Thymus (tissue), 11 donors: Measurements from ENCODE around the gene ELP4. TPM values are rescaled to one million over a fixed set of nuclear protein-coding genes. Genes with fewer than 3 reads are reported as not detected.
"Not testable (repeated sequence)": the region's sequence is repeated elsewhere in the genome, so short reads cannot be mapped to it uniquely, and the experiment has no call there.

ENCODE experiments used
- DNase-seq, 9 donors: peaks; one replicate each; pipeline ENCODE4 v3.0.0-alpha.2; 2013; ENCODE audit warnings: low spot score in 9 of 9, low read depth in 6 of 9, missing footprints in 1 of 9
- H3K27ac ChIP-seq, 2 donors: one replicate each; pipeline ENCODE4 v1.5.1; 2013; ENCODE audit warnings: control low read depth in 1 of 2, low read depth in 1 of 2, low read length in 1 of 2, mild to moderate bottlenecking in 1 of 2, moderate library complexity in 1 of 2
- H3K27me3 ChIP-seq, 2 donors: one replicate each; pipeline ENCODE4 v1.5.1; 2013; ENCODE audit warnings: low read length in 1 of 2; ENCODE audit not compliant: control insufficient read depth in 2 of 2, insufficient read depth in 1 of 2
- H3K36me3 ChIP-seq, 2 donors: one replicate each; pipeline ENCODE4 v1.5.1; 2013; ENCODE audit warnings: low read length in 1 of 2, mild to moderate bottlenecking in 1 of 2, moderate library complexity in 1 of 2; ENCODE audit not compliant: control insufficient read depth in 2 of 2, insufficient read depth in 2 of 2
- H3K4me1 ChIP-seq, 2 donors: one replicate each; pipeline ENCODE4 v1.5.1; 2013; ENCODE audit warnings: low read length in 2 of 2; ENCODE audit not compliant: control insufficient read depth in 2 of 2, insufficient read depth in 2 of 2
- H3K4me3 ChIP-seq, 2 donors: one replicate each; pipeline ENCODE4 v1.5.1; 2013; ENCODE audit warnings: low read length in 2 of 2, control low read depth in 1 of 2, mild to moderate bottlenecking in 1 of 2
- H3K9me3 ChIP-seq, 2 donors: one replicate each; pipeline ENCODE4 v1.5.1; 2013; ENCODE audit warnings: low read length in 1 of 2, mild to moderate bottlenecking in 1 of 2; ENCODE audit not compliant: control insufficient read depth in 2 of 2, insufficient read depth in 1 of 2
- WGBS: extraction: QIAGEN DNeasy Blood & Tissue Kit; methylation state at CpG from one replicate; pipeline ENCODE4 v1.1.7; 2013; 5-methylcytosine and 5-hydroxymethylcytosine counted together
- polyA plus RNA-seq: library from polyadenylated mRNA; stranded (reverse); fragments of 200-250 nt; gene quantifications from one replicate; pipeline ENCODE4 v1.2.3, GENCODE V29; 2013
- total RNA-seq: library from RNA; stranded (reverse); fragments of 120-200 nt; gene quantifications from one replicate; pipeline ENCODE4 v1.2.4, GENCODE V29; 2013
- donor health status: healthy.

Gene ELP4
- total and polyA plus RNA-seq, 2 donors: 20.6 to 26.8 TPM

DNA sequence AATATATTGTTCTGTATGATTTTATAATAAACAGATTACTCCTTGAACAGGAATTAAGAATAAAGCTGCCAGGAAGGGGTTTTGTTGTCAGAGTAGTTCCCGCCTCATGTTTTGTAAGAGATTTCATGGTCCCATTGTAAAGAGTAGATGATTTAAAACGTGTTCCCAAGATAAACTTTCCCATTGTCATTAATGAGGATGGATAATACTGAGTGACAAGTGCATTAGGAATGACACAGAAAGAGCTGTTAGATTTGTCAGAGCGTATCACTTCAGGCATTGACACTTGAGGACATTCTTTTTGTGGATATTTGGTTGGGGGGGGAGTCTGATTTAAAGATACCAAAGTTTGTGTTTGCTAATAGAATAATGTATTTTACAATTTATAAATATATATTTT lies 154.6 kb downstream of the ELP4 start:
- DNase-seq: no peak
- H3K27ac ChIP-seq: no peak overlapping the region
- no peaks in the 10 kb centered on the region for H3K9me3 ChIP-seq
- H3K4me3 ChIP-seq: no peak overlapping the region
- 95% methylated on average over 3 of the region's 3 CpGs for WGBS
- no peaks in the 10 kb centered on the region for H3K36me3 ChIP-seq
- no peaks in the 10 kb centered on the region for H3K27me3 ChIP-seq
- H3K4me1 ChIP-seq: no peaks in the 10 kb centered on the region

DNA sequence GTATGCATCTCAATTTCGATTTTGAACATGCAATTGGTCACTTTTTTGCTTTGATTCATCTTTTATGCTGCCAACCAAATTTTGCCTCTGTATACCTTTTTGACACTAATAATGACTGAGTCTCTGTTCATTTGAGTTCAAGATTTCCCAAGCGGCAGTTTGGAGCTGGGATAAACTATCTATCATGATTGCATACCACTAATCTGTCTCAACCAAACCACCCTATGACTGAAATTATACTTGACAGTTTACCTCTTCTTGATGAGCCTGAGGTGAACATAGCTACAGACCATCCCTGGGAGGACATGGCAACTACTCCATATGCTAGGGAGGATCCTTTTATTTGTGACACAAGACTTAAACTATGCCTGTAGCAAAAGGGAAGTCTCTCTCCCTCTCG lies 155.4 kb downstream of the ELP4 start:
- no peak overlapping the region for H3K27ac ChIP-seq
- 98% methylated on average over 3 of the region's 3 CpGs for WGBS
- DNase-seq: no peak
- H3K4me3 ChIP-seq: no peak overlapping the region
- no peaks in the 10 kb centered on the region for H3K9me3 ChIP-seq
- no peaks in the 10 kb centered on the region for H3K27me3 ChIP-seq
- H3K4me1 ChIP-seq: no peaks in the 10 kb centered on the region
- no peaks in the 10 kb centered on the region for H3K36me3 ChIP-seq

DNA sequence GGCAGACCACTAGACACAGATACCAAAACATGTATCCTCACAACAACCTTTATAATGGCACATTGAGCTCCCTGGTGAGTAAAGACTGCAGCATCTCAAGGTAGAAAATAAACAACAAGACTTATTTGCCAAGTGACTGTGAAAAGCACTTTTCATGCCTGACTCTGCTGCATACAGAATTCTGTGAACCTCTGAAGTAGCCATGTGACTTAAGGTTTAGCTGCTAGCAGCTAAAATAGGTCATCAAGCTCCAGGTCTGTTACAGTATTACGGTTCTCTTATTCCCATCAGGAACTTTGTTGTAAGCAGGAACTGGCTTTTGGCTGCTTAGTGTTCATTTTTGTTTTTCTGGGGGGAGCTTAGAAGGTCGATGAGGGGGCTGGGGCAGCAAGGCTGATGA lies 162.1 kb downstream of the ELP4 start:
- Histone ChIP-seq H3K27me3 (no peaks in the 10 kb centered on the region), H3K36me3 (no peaks in the 10 kb centered on the region), H3K4me3 (no peak overlapping the region), H3K4me1 (no peaks in the 10 kb centered on the region), H3K9me3 (no peaks in the 10 kb centered on the region), H3K27ac (no peak overlapping the region)
- 96% methylated on average over 2 of the region's 2 CpGs for WGBS
- DNase-seq: no peak

- H3K36me3 ChIP-seq, DNase-seq, H3K27ac ChIP-seq, H3K4me1 ChIP-seq, H3K4me3 ChIP-seq, H3K9me3 ChIP-seq, H3K27me3 ChIP-seq: not testable (repeated sequence)
- 98% methylated on average over 3 of the region's 3 CpGs for WGBS
Measured at GRCh38 chr11:31673108-31673507, 163.5 kb downstream of the ELP4 start.

DNA sequence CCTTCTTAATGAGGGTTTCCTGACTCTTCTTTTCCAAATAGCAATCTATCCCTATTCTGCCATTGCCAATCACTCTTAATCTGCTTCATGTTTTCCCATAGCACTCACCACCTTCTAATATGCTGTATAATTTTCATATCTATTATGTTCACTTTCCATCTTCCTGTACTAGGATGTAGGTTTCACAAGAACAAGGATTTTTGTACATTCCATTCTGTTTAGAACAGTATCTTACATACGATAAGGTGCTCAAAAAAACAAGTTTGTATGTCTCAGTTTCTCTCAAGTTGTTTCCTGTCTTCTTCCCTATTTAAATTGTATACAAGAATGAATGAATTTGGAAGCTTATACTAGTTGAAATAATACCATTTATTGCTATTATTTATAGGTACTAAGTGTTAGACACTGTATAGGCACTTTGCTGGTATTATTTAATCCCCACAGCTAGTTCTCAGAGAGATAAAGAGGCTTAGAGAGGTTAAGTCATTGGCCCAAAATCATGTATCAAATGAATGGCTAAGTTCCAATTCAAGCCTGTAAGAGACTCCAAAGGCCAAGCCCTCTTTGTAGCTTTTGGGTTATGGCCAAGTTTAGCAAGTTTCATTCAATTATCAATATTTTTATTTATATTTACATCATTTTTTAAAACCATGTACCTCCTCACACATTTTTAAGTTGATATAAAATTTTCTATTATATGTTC lies 166.9 kb downstream of the ELP4 start:
- Histone ChIP-seq H3K4me3 (no peak overlapping the region), H3K36me3 (no peaks in the 10 kb centered on the region), H3K4me1 (no peaks in the 10 kb centered on the region), H3K27ac (no peak overlapping the region), H3K9me3 (no peaks in the 10 kb centered on the region), H3K27me3 (no peaks in the 10 kb centered on the region)
- 98% methylated on average over 1 of the region's 1 CpG for WGBS
- DNase-seq: no peak

- Histone ChIP-seq H3K36me3 (no peaks in the 10 kb centered on the region), H3K27me3 (no peaks in the 10 kb centered on the region), H3K4me3 (no peak overlapping the region), H3K27ac (no peak overlapping the region), H3K9me3 (no peaks in the 10 kb centered on the region), H3K4me1 (no peaks in the 10 kb centered on the region)
- 98% methylated on average over 3 of the region's 3 CpGs for WGBS
- no peak for DNase-seq
Measured at GRCh38 chr11:31680770-31681169, 171.2 kb downstream of the ELP4 start.

- Histone ChIP-seq H3K27ac (no peak overlapping the region), H3K4me3 (no peak overlapping the region), H3K9me3 (no peaks in the 10 kb centered on the region), H3K27me3 (no peaks in the 10 kb centered on the region), H3K4me1 (no peaks in the 10 kb centered on the region), H3K36me3 (no peaks in the 10 kb centered on the region)
- no peak for DNase-seq
- 98% methylated on average over 1 of the region's 1 CpG for WGBS
Measured at GRCh38 chr11:31687256-31687655, 177.7 kb downstream of the ELP4 start.

- 97% methylated on average over 4 of the region's 4 CpGs for WGBS
- H3K36me3 ChIP-seq: no peaks in the 10 kb centered on the region
- no peak overlapping the region for H3K4me3 ChIP-seq
- no peaks in the 10 kb centered on the region for H3K9me3 ChIP-seq
- DNase-seq: no peak
- H3K27ac ChIP-seq: no peak overlapping the region
- H3K4me1 ChIP-seq: no peaks in the 10 kb centered on the region
- no peaks in the 10 kb centered on the region for H3K27me3 ChIP-seq
Measured at GRCh38 chr11:31687861-31688260, 178.3 kb downstream of the ELP4 start.

DNA sequence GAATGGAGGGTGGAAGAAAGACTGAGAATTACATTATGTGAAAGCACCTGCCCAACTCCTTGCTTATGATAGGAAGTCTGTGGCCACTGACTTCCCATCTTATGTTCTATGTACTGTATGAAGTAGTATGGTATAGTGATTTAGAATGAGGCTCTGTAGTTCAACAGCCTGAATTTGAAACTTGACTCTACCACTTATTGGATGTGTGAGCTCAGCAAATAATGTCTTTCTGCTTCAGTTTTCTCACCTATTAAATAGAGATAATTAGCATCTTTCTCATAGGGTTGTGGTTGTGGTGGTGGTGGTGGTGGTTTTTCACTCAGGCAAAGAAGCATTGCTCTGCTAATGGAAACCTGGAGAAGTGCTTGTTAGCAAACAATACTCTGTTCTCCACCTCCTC lies 180.0 kb downstream of the ELP4 start:
- no peaks in the 10 kb centered on the region for H3K27me3 ChIP-seq
- no peak overlapping the region for H3K27ac ChIP-seq
- no peaks in the 10 kb centered on the region for H3K36me3 ChIP-seq
- H3K4me1 ChIP-seq: no peaks in the 10 kb centered on the region
- no peak overlapping the region for H3K4me3 ChIP-seq
- no peaks in the 10 kb centered on the region for H3K9me3 ChIP-seq
- no peak for DNase-seq

DNA sequence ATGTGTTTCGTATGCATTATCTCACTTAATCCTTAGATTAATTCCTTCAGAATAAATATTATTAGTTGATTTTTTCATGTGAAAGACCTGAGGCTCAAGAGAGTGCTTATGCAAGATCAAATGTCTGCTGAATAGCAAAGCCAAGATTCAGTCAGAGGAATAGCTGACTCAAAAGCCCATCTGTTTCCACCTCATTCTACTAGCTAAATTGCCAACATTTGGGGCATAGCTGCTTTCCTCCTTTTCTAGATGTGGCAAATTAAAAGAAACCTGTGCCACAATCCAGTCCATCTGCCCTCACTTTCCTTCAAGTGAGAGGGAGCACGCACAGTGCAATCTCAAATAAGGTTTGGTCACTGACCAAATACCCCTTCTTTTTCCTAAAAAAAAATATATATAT lies 180.5 kb downstream of the ELP4 start:
- H3K4me3 ChIP-seq: no peak overlapping the region
- no peaks in the 10 kb centered on the region for H3K9me3 ChIP-seq
- no peaks in the 10 kb centered on the region for H3K36me3 ChIP-seq
- no peaks in the 10 kb centered on the region for H3K27me3 ChIP-seq
- no peak overlapping the region for H3K27ac ChIP-seq
- WGBS: over 99% methylated on average over 2 of the region's 2 CpGs
- H3K4me1 ChIP-seq: no peaks in the 10 kb centered on the region
- DNase-seq: no peak
